Karpas-422 (cell line): ENCODE data around the gene NPNT. TPM values are rescaled to one million over a fixed set of nuclear protein-coding genes. Genes with fewer than 3 reads are reported as not detected.

Source experiments
- DNase-seq: peaks from one replicate; pipeline ENCODE4 v3.0.0-alpha.2; 2015
- H2AFZ ChIP-seq: fragments of 200-600 bp; sonication (generic); 2 replicates; pipeline ENCODE4 v1.6.1; 2014; ENCODE audit warnings: antibody characterized with exemption, low read length, mixed read lengths
- H3K27ac ChIP-seq: fragments of 200-600 bp; sonication (generic); 2 replicates; pipeline ENCODE4 v1.5.1; 2014; ENCODE audit warnings: mild to moderate bottlenecking, low read length, moderate library complexity
- H3K27me3 ChIP-seq: fragments of 200-600 bp; sonication (generic); 2 replicates; pipeline ENCODE4 v1.6.1; 2014; ENCODE audit warnings: low read length, mixed read lengths
- H3K36me3 ChIP-seq: fragments of 200-600 bp; sonication (generic); 2 replicates; pipeline ENCODE4 v1.6.1; 2014; ENCODE audit warnings: low read length, mixed read lengths; ENCODE audit not compliant: insufficient read depth
- H3K4me1 ChIP-seq: fragments of 200-600 bp; sonication (generic); 2 replicates; pipeline ENCODE4 v1.6.1; 2014; ENCODE audit warnings: mild to moderate bottlenecking, low read length, mixed read lengths
- H3K4me2 ChIP-seq: fragments of 200-600 bp; sonication (generic); 2 replicates; pipeline ENCODE4 v1.6.1; 2014; ENCODE audit warnings: low read length, low read depth, mild to moderate bottlenecking; ENCODE audit not compliant: poor library complexity, severe bottlenecking
- H3K4me3 ChIP-seq: fragments of 200-600 bp; sonication (generic); 2 replicates; pipeline ENCODE4 v1.5.1; 2014; ENCODE audit warnings: mild to moderate bottlenecking, antibody characterized with exemption, low read length, mixed read lengths
- H3K79me2 ChIP-seq: fragments of 200-600 bp; sonication (generic); 2 replicates; pipeline ENCODE4 v1.6.1; 2014; ENCODE audit warnings: mild to moderate bottlenecking, low read length, mixed read lengths
- H3K9ac ChIP-seq: fragments of 200-600 bp; sonication (generic); 2 replicates; pipeline ENCODE4 v1.6.0; 2014; ENCODE audit warnings: low read length
- H3K9me2 ChIP-seq: fragments of 200-600 bp; sonication (generic), shearing (Covaris generic); replicated peaks from 2 replicates; pipeline ENCODE4 v1.6.0; 2014; ENCODE audit warnings: mild to moderate bottlenecking, low read length, moderate library complexity; ENCODE audit not compliant: insufficient read depth
- H3K9me3 ChIP-seq: fragments of 300-700, 200-600 bp; sonication (generic); 2 replicates; pipeline ENCODE4 v1.6.1; 2014; ENCODE audit warnings: low read length, mixed read lengths
- H4K20me1 ChIP-seq: fragments of 200-600 bp; sonication (generic); 2 replicates; pipeline ENCODE4 v1.6.1; 2014; ENCODE audit warnings: mild to moderate bottlenecking, antibody characterized with exemption, low read length, low read depth; ENCODE audit not compliant: insufficient read depth
- total RNA-seq: library from RNA; depleted of rRNA; stranded (reverse); fragments of >200 nt; shearing (Covaris generic); gene quantifications from 2 replicates; pipeline ENCODE4 v1.2.3, GENCODE V29; 2014; ENCODE audit warnings: low replicate concordance

The NPNT gene
- total RNA-seq, 1 experiment from 2014 or later = not detected

DNA sequence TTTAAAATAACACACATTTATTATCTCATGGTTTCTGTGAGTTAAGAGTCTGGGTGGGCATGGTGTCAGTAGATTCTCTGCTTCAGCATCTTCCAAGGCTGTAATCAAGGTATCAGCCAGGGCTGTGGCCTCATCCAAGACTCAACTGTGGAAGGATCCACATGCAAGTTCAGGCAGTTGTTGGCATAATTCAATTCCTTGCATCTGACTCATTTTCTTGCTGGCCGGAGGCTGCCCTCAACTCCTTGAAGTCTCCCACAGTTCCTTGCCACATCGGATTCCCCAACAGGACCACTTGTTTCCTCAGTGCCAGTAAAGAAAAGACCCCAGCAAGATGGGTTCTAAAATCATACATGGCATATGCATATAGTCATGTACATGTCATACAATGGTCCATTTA is 93.4 kb downstream of the NPNT start:
- Histone ChIP-seq H3K4me1 (no peaks in the 10 kb centered on the region), H3K9me3 (no peaks in the 10 kb centered on the region), H3K36me3 (no peaks in the 10 kb centered on the region), H3K27me3 (no peaks in the 10 kb centered on the region), H3K4me2 (no peak overlapping the region), H3K4me3 (no peak overlapping the region), H2AFZ (no peak overlapping the region), H4K20me1 (no peaks in the 10 kb centered on the region), H3K9ac (no peak overlapping the region), H3K27ac (no peak overlapping the region), H3K79me2 (no peaks in the 10 kb centered on the region), H3K9me2 (no peaks in the 10 kb centered on the region)
- no peak for DNase-seq

- Histone ChIP-seq H4K20me1 (no peaks in the 10 kb centered on the region), H3K27me3 (no peaks in the 10 kb centered on the region), H3K9me3 (no peaks in the 10 kb centered on the region), H3K27ac (no peak overlapping the region), H3K9ac (no peak overlapping the region), H3K4me2 (no peak overlapping the region), H2AFZ (no peak overlapping the region), H3K9me2 (no peaks in the 10 kb centered on the region), H3K4me1 (no peaks in the 10 kb centered on the region), H3K36me3 (no peaks in the 10 kb centered on the region), H3K79me2 (no peaks in the 10 kb centered on the region), H3K4me3 (no peak overlapping the region)
- DNase-seq = no peak
Measured at GRCh38 chr4:105989485-105990242, 94.4 kb downstream of the NPNT start.

DNA sequence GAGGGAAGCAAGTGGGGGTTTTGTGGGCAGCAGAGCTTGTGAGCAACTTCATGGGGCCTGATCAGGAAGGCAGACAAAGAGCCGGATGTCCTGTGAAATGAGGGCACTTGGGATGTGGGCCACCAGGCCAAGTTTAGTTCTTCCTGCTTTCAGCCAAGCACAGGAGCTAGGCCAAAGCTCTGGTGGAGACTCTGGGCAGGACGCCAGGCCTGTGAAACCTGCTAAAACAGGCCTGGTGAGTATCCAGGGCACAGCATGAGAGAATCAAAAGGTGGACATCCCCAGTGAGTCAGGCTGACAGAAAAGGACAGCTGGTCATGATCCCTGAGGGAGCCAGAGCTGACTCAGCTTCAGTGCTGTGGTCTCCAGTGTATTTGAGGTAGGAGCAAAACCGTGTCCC is 95.7 kb downstream of the NPNT start:
- no peak overlapping the region for H3K4me2 ChIP-seq
- no peak overlapping the region for H3K4me3 ChIP-seq
- no peaks in the 10 kb centered on the region for H3K27me3 ChIP-seq
- H3K36me3 ChIP-seq = no peaks in the 10 kb centered on the region
- no peak overlapping the region for H2AFZ ChIP-seq
- no peaks in the 10 kb centered on the region for H4K20me1 ChIP-seq
- no peaks in the 10 kb centered on the region for H3K79me2 ChIP-seq
- no peak for DNase-seq
- H3K4me1 ChIP-seq = no peaks in the 10 kb centered on the region
- no peak overlapping the region for H3K27ac ChIP-seq
- H3K9me2 ChIP-seq = no peaks in the 10 kb centered on the region
- H3K9ac ChIP-seq = no peak overlapping the region
- H3K9me3 ChIP-seq = no peaks in the 10 kb centered on the region

DNA sequence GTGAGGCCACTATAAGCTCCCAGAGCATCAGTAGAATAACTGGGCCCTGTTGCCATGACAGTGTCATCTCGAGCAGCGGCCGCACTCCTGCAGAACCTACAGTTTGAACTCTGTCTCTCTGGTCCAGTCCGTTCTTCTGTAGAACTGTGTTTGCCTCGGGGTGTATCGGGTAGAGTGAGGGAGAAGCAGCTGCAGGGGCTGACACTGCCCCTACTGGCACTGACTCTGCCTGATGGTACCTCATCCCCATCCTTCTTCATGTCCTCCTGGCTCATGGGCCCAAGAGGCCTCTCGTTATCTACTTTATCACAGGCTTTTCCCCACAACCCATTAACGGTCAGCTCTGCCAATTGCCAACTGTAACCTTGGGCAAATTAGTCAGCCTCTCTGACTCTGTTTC is 96.5 kb downstream of the NPNT start:
- no peak overlapping the region for H3K27ac ChIP-seq
- no peak overlapping the region for H3K4me2 ChIP-seq
- no peaks in the 10 kb centered on the region for H3K4me1 ChIP-seq
- DNase-seq = no peak
- no peak overlapping the region for H3K4me3 ChIP-seq
- H4K20me1 ChIP-seq = no peaks in the 10 kb centered on the region
- H3K9ac ChIP-seq = no peak overlapping the region
- H3K36me3 ChIP-seq = no peaks in the 10 kb centered on the region
- H3K9me2 ChIP-seq = no peaks in the 10 kb centered on the region
- H3K9me3 ChIP-seq = no peaks in the 10 kb centered on the region
- no peaks in the 10 kb centered on the region for H3K79me2 ChIP-seq
- H3K27me3 ChIP-seq = no peaks in the 10 kb centered on the region
- H2AFZ ChIP-seq = no peak overlapping the region

GRCh38 chr4:105992641-105993305 is 97.5 kb downstream of the NPNT start:
- H3K9me3 ChIP-seq = no peaks in the 10 kb centered on the region
- H3K4me3 ChIP-seq = no peak overlapping the region
- no peak overlapping the region for H2AFZ ChIP-seq
- H3K9ac ChIP-seq = no peak overlapping the region
- H3K4me2 ChIP-seq = no peak overlapping the region
- no peak overlapping the region for H3K27ac ChIP-seq
- H3K4me1 ChIP-seq = no peaks in the 10 kb centered on the region
- H3K79me2 ChIP-seq = no peaks in the 10 kb centered on the region
- no peaks in the 10 kb centered on the region for H3K9me2 ChIP-seq
- H4K20me1 ChIP-seq = no peaks in the 10 kb centered on the region
- H3K27me3 ChIP-seq = no peaks in the 10 kb centered on the region
- H3K36me3 ChIP-seq = no peaks in the 10 kb centered on the region
- DNase-seq = no peak

DNA sequence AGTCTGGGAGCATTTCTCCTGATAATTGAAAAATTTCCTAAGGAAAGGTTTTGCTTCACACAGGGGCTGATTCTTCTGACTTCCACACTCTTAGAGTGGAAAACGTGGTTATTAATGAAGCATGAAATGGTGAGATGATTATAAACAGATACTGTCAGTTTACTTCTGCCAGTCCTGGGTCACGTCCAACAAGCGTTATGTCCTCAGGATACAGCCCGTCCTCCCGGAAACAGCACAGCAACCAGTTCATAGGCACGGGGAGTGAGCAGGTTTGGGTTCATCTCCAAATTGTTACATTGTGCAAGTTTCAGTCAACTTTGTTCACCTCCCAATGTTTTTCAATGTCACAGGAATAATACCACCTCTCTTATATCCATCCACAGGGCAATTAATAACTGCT is 98.8 kb downstream of the NPNT start:
- no peaks in the 10 kb centered on the region for H3K36me3 ChIP-seq
- no peak overlapping the region for H3K9ac ChIP-seq
- H2AFZ ChIP-seq = no peak overlapping the region
- H4K20me1 ChIP-seq = no peaks in the 10 kb centered on the region
- no peaks in the 10 kb centered on the region for H3K9me2 ChIP-seq
- H3K79me2 ChIP-seq = no peaks in the 10 kb centered on the region
- no peak overlapping the region for H3K4me2 ChIP-seq
- H3K27ac ChIP-seq = no peak overlapping the region
- no peaks in the 10 kb centered on the region for H3K4me1 ChIP-seq
- no peak overlapping the region for H3K4me3 ChIP-seq
- no peaks in the 10 kb centered on the region for H3K27me3 ChIP-seq
- no peaks in the 10 kb centered on the region for H3K9me3 ChIP-seq
- DNase-seq = no peak

GRCh38 chr4:105994841-105995501 is 99.7 kb downstream of the NPNT start:
- Histone ChIP-seq H3K27ac (no peak overlapping the region), H3K27me3 (no peaks in the 10 kb centered on the region), H3K9me2 (no peaks in the 10 kb centered on the region), H3K9me3 (no peaks in the 10 kb centered on the region), H3K4me3 (no peak overlapping the region), H3K4me1 (no peaks in the 10 kb centered on the region), H2AFZ (no peak overlapping the region), H3K4me2 (no peak overlapping the region), H3K36me3 (no peaks in the 10 kb centered on the region), H3K79me2 (no peaks in the 10 kb centered on the region), H3K9ac (no peak overlapping the region), H4K20me1 (no peaks in the 10 kb centered on the region)
- no peak for DNase-seq

DNA sequence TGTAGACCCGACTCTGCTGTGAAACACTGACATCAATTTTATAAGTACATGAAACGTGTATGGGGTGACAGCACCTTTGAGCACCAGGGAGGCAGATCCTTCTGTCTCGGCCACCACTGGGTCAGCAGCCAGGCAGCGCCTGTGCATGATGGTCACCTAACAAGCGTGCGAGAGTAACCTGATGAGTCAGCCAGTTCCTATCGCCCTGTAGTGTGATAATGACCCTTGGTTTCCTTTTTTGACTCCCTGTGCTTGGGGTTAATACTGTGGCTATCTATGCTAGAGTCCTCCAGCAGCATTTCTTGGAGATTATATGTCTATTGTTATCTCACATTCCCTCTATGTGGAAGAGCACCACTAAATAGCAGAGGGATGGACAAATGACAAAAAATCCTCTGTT is 101.6 kb downstream of the NPNT start:
- H3K27ac ChIP-seq = no peak overlapping the region
- H3K9ac ChIP-seq = no peak overlapping the region
- H3K4me3 ChIP-seq = no peak overlapping the region
- no peak overlapping the region for H2AFZ ChIP-seq
- no peaks in the 10 kb centered on the region for H3K36me3 ChIP-seq
- no peaks in the 10 kb centered on the region for H3K27me3 ChIP-seq
- H3K9me3 ChIP-seq = no peaks in the 10 kb centered on the region
- no peak for DNase-seq
- no peaks in the 10 kb centered on the region for H3K79me2 ChIP-seq
- H4K20me1 ChIP-seq = no peaks in the 10 kb centered on the region
- no peaks in the 10 kb centered on the region for H3K9me2 ChIP-seq
- no peak overlapping the region for H3K4me2 ChIP-seq
- no peaks in the 10 kb centered on the region for H3K4me1 ChIP-seq
